Left colon (tissue), 2 donors: ENCODE data around the gene MGAT4B. TPM values are rescaled to one million over a fixed set of nuclear protein-coding genes. Genes with fewer than 3 reads are reported as not detected.

Experiments used
- ATAC-seq: fragments of 200-7000 bp; cut with Tn5 transposase; one replicate; pipeline ENCODE4 v1.9.1; 2020; ENCODE audit warnings: mild to moderate bottlenecking, moderate library complexity
- DNase-seq, 2 donors: peaks; one replicate each; pipeline ENCODE4 v3.0.0-alpha.2; 2020
- intact Hi-C, 2 donors: fragments of 100-400 bp; cut with DNase I in 1 of 2; cut with micrococcal nuclease in 1 of 2; formaldehyde crosslinking; loops; one replicate each; pipeline versions ENCODE4 v1.11.2 to v1.14.0; 2022; cut with DNase I, micrococcal nuclease
- total RNA-seq, 2 donors: library from RNA; stranded (reverse); fragmentation: NEBNext Ultra II Directional; extraction: Animal tissue kit (Norgen Biotek cat#: 25700); gene quantifications; one replicate each; pipeline ENCODE4 v1.2.1, GENCODE V29; 2021
- donor health status: DM: no; HTN: no; CAD: no.
- donor health status: DM: yes; HTN: yes; CAD: no.

The MGAT4B gene
- total RNA-seq, 2 donors from 2014 or later, result 465 to 474 TPM

DNA sequence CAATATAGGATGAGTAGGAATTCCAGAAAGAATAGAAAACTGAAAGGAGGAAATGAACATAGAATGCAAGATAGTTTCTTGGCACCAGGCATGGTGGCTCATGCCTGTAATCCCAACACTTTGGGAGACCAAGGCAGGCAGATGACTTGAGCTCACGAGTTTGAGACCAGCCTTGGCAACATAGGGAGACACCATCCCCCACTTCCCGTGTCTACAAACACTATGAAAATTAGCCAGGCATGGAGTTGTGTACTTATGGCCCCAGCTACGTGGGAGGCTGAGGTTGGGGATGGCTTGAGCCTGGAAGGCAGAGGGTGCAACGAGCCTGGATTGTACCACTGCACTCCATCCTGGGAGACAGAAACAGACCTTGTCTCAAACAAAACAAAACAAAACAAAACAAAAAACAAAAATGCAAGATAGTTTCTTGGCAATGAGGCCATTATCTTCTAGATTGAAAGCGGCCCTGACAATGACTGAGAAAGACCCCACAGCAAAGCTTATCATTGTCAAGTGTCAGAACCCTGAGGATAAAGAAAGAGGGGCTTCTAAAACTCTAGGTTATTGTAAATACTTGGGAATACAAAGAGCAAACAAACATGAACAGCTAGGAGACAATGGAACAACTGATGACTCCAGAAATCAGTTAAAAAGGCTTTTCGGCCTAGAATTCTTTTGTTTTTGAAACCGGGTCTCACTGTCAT is 23.2 kb upstream of the MGAT4B start:
- DNase-seq (no peak), ATAC-seq (no peak)
- intact Hi-C loops, result no loop called here

DNA sequence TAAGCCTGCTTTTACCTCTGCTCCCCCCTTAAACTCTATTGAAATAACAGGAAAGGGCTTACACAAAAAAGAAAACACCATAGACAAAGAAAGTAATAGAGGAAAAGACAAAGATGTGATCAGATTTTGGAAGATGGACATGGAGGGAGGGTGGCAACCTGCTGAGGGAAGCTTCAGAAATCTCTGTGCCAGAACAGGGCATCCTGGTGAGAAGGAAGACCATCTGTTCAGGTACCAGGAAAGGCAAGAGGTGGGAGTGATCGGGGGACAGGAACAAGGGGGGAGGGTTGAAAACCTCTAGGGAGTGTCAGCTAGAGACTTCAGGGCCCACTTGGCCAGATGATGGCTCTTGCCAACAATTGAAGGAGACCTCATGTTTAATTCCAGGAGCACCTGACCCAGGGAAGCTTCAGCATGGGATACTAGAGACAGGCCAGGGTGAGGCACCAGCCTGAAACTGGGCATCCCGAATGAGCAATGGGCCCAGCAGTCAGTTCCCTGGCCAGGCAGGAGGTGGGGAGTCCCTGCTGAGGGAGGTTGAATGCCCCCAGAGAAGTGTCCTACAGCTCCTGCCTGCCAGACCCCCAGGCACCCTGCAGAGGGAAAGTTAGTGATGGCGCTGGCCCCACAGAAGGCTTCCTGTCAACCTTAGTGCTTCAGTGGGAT is 22.2 kb upstream of the MGAT4B start:
- intact Hi-C loops, result no loop called here
- no peak for ATAC-seq

DNA sequence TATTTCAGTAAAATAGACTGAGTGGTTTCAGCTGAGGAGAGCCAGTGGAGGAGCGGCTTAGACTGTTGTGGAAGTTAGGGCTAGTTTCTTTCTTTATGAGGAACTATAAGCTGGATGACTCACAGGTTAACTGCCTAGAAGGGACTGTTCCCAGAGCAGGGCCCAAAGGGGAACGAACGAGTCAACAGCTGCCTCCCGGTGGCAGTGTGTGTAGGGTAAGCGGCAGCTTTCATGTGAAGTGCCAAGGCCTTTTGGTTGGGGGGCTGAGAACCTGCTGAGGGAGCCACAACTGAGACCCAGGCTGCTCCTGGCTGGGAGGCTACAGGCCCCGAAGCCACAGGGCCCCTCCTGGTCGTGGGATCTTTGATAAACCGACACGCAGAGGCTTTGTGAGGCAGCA is 21.0 kb upstream of the MGAT4B start:
- DNase-seq (peak; percentile 72 to 84), ATAC-seq (peak; percentile 86)
- intact Hi-C loops, result no loop called here

More for the DNA sequence above, 22.2 kb upstream of the MGAT4B start:
- no peak for DNase-seq

DNA sequence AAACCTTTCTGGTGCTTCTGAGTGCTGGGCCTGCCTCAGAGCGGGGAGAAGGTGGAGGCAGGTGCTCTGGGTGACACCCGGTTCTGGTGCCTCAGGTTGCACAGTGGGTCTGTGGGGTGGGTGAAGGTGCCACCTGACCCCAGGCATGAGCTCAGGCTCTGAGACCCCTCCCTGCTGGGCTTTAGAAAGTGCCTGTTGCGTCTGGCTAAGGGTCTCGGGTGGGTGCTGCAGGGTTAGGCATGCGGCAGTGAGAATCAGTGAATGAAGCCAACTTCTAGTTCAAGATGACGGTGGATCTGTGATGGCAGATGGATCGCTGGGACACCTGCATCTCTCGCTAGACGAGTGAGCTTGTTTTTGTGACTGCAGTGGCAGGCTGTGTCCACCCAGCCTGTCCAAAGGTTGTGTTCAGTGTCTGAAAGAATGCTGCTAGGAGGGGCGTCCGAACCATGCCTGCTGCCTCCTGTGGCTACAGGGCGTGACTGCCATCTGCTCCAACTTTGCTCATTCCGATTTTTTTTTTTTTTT is 19.1 kb upstream of the MGAT4B start:
- intact Hi-C loops, result no loop called here
- ATAC-seq (peak; percentile 65), DNase-seq (peak; percentile 67 to 84)

DNA sequence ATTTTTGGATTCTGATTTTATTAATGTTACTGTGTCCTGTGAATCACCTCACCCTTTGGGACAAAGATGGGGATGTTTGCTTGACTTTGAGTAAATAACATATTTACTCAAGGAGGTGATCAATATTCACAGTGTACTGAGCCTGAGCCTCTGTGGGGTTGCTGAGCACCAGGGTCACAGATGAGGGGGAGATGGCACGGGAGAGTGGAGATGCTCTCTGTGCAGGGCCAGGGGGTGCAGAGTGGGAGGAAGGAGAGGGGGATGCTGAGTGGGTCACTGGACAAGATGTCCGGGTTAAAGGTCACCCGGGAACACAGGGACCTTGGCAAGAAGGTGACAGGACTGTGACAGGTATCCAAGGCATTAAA is 18.1 kb upstream of the MGAT4B start:
- intact Hi-C loops, result no loop called here
- ATAC-seq (no peak), DNase-seq (no peak)

DNA sequence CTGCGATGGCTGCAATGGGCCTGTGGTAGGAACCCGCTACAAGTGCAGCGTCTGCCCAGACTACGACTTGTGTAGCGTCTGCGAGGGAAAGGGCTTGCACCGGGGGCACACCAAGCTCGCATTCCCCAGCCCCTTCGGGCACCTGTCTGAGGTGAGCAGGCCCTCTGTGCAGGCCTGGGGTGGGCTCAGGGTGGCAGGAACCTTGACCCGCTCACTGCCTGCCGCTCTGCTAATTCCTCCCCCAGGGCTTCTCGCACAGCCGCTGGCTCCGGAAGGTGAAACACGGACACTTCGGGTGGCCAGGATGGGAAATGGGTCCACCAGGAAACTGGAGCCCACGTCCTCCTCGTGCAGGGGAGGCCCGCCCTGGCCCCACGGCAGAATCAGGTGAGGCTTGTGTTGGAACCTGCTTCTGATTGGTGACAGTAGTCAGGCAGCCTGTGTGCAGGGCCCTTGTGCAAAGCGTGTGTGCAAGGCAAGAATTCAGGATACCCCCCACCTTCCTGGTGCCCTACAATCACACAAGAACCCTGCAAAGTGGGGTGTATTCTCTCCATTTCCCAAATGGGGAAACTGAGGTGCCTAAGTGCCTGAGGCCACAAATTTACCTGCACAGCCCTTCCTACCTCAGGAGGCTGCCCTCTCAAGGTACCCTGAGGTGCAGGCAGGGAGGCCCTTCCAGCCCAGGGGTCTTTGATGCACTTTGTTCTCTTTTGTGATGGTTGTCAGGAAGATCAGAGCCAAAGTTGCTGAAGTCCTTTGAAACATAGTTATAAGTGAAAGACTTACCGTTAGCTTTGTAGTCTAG is 17.5 kb upstream of the MGAT4B start:
- ATAC-seq (no peak), DNase-seq (no peak)
- intact Hi-C loops, result no loop called here

DNA sequence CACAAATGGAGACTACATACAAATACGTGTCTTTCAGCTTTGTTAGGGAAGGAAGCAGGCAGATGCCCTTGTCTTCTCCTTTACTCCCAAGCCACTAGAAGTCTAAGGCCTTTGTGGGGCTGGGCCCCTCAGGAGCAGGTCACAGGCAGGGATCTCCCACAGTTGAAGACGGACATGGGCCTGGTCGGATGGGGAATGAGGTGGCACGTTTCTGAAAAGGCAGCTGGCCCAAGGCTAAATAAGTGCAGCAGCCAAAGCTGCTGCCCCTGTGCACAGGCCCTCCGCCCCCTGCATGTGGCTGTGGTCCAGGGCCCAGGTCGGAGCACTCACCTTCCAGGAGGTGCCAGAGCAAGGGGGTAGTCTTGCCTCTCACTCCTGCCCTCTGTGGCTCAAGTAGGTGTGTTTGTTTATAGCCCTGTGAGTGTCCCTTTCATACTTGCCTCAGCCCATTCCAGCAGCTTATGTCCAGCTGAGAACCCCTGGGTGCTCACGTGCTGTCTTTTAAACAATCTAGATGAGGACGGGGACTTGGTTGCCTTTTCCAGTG is 15.9 kb upstream of the MGAT4B start:
- DNase-seq (peak in 1 of 2 donors; percentile 16), ATAC-seq (no peak)
- intact Hi-C loops, result no loop called here

DNA sequence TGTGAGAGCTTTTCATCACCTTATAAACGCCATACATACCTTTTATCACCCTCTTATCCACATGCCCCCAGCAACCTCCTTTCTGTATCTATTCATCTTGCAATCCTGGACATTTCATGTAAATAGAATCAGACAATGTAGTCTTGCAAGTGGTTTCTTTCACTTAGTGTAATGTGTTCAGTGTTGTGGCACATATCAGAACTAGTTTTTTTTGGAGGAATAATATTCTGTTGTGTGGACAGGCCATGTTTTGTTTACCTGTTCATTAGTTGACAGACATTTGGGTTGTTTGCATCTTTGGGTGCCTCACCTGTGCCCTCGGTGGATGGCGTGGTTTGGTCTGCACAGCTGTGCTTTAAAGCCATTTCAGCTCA is 15.4 kb upstream of the MGAT4B start:
- intact Hi-C loops, result no loop called here
- DNase-seq, result no peak
- ATAC-seq, result no peak

DNA sequence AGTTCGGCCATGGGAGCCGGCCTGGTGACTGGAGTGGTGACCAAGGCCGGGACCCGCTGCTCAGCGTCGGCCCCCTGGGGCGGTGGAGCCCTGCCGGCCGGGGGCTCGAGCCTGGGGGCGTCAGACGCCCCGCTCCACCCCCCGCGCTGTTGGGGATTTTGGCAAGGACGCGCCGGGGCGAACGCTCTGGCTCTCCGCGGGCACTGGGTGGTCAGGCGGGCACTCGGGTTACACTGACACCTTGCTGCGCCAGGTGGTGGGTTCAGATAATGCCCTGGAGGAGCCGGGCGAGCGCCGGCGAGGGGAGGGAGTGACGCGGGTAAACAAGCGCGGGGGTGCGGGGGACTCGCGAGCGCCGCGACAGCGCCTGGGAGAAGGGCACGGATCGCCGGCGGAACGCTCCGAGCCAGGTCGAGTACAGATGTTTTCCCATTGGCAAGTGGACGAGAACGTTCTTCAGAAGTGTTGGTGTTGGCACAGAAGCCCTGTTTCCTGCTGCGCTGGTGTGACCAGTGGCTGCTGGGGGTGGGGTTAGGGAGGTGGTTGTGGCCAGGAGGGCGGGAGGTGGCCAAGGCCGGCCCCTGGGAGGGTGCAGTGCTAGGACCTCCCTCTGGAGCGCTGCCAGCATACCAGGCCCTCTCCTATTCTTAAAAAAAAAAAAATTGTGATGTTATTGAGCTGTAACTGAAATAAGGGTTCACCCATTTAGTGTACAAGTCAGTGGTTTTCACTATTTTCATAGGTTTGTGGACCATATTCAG is 14.8 kb upstream of the MGAT4B start:
- ATAC-seq (peak; percentile 63), DNase-seq (peak; percentile 97 to 98)
- intact Hi-C loops, result no loop called here

DNA sequence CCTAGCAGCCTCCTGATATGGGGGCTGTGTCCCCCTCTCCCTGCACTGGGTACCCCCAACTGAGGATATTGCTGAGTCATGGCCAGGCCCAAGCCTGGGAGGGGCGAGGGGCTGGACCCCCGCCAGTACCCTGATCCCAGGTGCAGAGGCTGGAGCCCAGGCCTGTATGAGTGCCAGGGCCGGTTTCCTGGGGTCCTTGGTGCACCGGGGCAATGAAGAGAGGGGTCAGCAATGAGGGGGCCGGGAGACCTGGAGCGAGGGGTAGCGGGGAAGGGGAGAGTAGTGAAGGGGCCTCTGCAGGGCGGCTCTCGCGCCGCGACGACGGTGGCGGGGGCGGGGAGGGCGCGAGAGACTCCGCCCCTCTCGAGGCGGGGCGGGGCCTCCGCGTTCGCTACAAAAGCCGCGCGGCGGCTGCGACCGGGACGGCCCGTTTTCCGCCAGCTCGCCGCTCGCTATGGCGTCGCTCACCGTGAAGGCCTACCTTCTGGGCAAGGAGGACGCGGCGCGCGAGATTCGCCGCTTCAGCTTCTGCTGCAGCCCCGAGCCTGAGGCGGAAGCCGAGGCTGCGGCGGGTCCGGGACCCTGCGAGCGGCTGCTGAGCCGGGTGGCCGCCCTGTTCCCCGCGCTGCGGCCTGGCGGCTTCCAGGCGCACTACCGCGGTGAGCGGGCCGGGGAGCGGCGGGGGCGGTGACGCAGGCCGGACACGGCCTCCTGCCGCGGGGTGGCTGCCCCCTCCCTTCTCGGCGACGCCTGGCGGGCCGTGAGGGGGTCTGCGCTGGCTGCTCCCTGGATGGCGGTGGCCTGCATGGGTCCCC is 14.0 kb upstream of the MGAT4B start, which contains the start of gene SQSTM1:
SQSTM1 (plus strand) TSS at position 423 of the 815 bp plus-strand sequence; CDS start at position 455, 32 bp downstream.
- intact Hi-C loops, result no loop called here
- ATAC-seq (peak; percentile 59), DNase-seq (peak; percentile 75 to 86)

DNA sequence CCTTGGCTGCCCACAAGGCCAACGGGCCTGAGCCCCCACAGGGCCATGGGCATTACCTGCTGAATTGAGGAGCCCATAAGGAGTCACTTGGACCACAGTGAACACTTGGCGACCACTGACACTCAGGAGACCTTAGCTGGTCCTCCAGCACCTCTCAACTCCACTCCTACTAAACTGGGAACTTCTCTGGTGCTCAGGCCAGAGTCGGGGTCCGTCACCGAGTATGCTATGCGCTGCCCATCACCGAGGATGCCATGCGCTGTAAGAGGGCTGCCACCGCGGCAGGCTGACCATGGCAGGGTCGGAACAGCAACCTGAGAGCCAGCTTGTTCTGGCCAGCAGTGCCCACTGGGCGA is 13.4 kb upstream of the MGAT4B start:
- intact Hi-C loops, result no loop called here
- DNase-seq (peak in 1 of 2 donors; percentile 51), ATAC-seq (no peak)

DNA sequence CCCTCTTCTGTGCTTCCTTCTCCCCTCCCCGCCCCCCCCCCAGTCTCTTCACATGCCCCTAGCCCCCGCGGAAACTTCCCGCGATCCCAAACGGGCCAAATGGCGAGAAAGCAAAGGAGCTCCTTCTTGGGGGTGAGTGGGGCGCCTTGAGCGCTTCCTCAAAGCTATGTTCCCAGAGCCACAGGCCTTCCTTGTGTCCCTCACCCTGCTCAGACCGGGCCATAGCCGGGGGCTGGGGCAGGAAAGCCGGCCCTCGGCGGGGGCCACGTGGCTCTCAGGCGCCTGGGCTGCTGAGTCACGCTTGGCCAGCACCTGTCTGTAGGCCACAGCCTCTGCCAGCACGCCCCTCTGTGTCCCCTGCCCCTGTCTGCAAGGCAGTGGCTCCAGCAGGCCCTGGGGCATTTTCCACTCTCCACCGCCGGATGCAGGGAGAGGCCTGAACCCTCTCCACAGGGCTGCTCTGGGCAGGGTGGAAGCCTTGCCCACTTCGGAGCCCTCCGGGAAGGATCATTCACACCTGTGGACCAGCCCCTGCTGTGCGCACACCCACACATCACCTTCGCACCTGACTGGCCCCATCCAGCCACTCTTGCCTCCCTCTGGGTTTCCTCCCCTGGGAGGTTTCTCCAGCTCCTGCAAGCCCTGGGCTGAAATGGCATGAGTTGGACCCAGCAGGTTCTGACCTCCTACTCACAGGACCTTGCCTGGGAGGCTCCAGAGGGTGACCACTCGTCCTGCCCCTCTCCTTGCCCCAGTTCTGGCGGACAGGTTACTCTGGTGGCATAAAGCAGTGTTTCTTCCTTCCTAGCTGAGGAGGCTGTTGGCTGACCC is 12.8 kb upstream of the MGAT4B start:
- ATAC-seq (peak; percentile 26), DNase-seq (peak; percentile 73 to 75)
- intact Hi-C loops, result no loop called here

DNA sequence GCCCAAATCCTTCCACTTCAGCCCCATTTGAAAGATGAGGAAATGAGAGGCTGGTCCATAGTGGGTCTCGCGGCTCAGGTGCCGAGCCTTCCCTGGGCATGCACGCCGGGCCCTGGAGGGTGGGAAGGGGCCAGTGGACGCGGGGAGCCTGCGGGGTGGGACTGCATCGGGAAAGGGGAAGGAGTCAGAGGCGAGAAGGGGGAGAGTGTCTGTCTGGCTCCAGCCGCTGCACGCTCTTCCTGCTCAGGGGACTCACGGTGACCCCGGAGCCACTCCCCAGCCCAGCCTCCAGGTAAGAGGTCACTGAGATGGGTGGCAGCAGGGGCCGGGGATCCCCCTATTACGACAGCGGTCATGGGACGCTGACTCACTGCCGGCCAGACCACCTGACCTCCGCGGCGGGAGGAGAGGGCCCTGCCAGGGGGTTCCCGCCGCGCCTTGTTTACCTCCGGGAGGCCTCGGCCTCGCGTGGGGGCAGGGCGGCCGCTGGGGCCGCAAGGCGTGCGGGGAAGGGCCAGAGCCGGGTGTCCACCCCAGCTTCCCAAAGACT is 12.2 kb upstream of the MGAT4B start:
- intact Hi-C loops, result no loop called here
- DNase-seq (peak; percentile 96 to 98), ATAC-seq (peak; percentile 74)

DNA sequence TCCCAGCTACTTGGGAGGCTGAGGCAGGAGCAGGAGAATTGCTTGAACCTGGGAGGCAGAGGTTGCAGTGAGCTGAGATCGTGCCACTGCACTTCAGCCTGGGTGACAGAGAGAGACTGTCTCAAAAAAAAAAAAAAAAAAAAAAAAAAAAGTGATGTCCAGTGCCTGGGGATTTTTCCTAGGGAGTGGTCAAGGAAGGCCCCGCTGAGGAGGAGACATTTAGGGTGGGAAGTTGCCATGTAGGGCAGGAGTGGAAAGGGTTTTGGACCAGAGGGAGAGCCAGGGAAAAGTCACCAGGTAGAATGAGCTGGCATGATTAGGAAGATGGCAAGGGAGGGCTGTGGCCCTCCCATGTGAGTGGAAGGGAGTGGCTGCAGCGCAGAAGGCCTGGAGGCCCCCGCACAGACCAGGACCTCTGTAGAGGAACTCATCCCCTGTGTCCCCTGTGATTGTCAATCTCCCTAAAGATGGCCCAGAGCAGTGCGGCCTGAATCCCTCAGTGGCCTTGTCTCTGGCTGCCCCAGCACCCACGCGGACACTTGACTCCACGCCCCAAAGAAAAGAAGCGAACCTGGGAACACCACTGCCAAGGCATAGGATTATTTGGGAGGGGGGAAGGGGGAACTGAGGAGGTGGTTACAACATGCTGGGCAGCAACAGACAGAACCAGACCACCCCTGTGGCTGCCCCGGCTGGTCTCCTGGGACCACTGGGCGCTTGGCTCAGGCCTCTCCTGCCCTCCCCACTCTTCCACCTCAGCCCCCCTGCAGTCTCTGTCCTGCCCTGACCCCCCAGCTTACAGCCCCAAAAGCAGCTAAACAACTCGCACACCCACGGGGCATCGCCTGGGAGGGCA is 11.5 kb upstream of the MGAT4B start:
- DNase-seq, result peak in 1 of 2 donors; percentile 31
- no peak for ATAC-seq
- intact Hi-C loops, result no loop called here

DNA sequence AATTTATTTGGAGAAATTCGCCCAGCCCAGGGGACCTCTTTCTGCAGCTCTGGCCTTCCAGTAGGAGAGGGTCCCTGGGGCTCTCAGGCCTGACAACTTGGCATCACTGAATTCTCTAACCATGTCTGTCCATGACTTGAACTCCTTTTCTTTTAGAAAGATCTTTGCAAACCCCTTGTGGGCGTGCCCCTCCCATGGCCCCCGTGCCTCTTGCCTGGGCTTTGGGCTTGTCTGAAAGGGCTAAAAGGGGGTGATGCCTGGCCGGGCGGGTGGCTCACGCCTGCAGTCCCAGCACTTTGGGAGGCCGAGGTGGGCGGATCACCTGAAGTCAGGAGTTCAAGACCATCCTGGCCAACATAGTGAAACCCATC is 10.8 kb upstream of the MGAT4B start:
- ATAC-seq, result no peak
- peak in 1 of 2 donors; percentile 36 for DNase-seq
- intact Hi-C loops, result no loop called here
